ENCODE measurements around the gene SHISA9. TPM values are rescaled to one million over a fixed set of nuclear protein-coding genes. Genes with fewer than 3 reads are reported as not detected.
"Not testable (repeated sequence)": the region's sequence is repeated elsewhere in the genome, so short reads cannot be mapped to it uniquely, and the experiment has no call there.

The SHISA9 gene
- polyA plus RNA-seq (2013, experiment 1 of 2; ENCODE audit: insufficient read length) = not detected
- 0.02 TPM for polyA plus RNA-seq (2013, experiment 2 of 2; ENCODE audit: insufficient read length)

GRCh38 chr16:12901597-12902461 is at the start of gene SHISA9:
SHISA9 (plus strand) TSS chr16:12901598.
- DNase-seq = peak; percentile 9

GRCh38 chr16:12853972-12854371 is 47.4 kb upstream of the SHISA9 start:
- no peak for DNase-seq

GRCh38 chr16:12857435-12857834 is 44.0 kb upstream of the SHISA9 start:
- DNase-seq = not testable (repeated sequence)

GRCh38 chr16:12862327-12862726 is 39.1 kb upstream of the SHISA9 start:
- no peak for DNase-seq

GRCh38 chr16:12862941-12863340 is 38.5 kb upstream of the SHISA9 start:
- DNase-seq = no peak

- no peak for DNase-seq
Observed at GRCh38 chr16:12866981-12867551, 34.3 kb upstream of the SHISA9 start.

- DNase-seq = no peak
Observed at GRCh38 chr16:12868169-12868568, 33.2 kb upstream of the SHISA9 start.

- DNase-seq = no peak
Observed at GRCh38 chr16:12868788-12869187, 32.6 kb upstream of the SHISA9 start.

GRCh38 chr16:12869698-12870427 is 31.5 kb upstream of the SHISA9 start:
- DNase-seq = no peak

- no peak for DNase-seq
Observed at GRCh38 chr16:12871784-12872183, 29.6 kb upstream of the SHISA9 start.

GRCh38 chr16:12874186-12874585 is 27.2 kb upstream of the SHISA9 start:
- peak; percentile 84 for DNase-seq

- DNase-seq = no peak
Observed at GRCh38 chr16:12876778-12877177, 24.6 kb upstream of the SHISA9 start.

GRCh38 chr16:12878973-12879372 is 22.4 kb upstream of the SHISA9 start:
- no peak for DNase-seq

GRCh38 chr16:12879812-12880211 is 21.6 kb upstream of the SHISA9 start:
- DNase-seq = no peak

- no peak for DNase-seq
Observed at GRCh38 chr16:12881182-12881581, 20.2 kb upstream of the SHISA9 start.

- peak; percentile 3 for DNase-seq
Observed at GRCh38 chr16:12881740-12882139, 19.7 kb upstream of the SHISA9 start.

GRCh38 chr16:12885742-12886141 is 15.7 kb upstream of the SHISA9 start:
- DNase-seq = no peak

GRCh38 chr16:12891836-12892235 is 9.6 kb upstream of the SHISA9 start:
- DNase-seq = no peak

GRCh38 chr16:12893050-12893750 is 8.2 kb upstream of the SHISA9 start:
- DNase-seq = no peak

- DNase-seq = peak; percentile 20
Observed at GRCh38 chr16:12896562-12896961, 4.8 kb upstream of the SHISA9 start.

- DNase-seq = no peak
Observed at GRCh38 chr16:12898551-12898950, 2.8 kb upstream of the SHISA9 start.

GRCh38 chr16:12899529-12900143 is 1.8 kb upstream of the SHISA9 start:
- no peak for DNase-seq

Measured in fibroblast of skin of abdomen (primary cell).